Measurements from ENCODE around the gene THBS2.

DNA sequence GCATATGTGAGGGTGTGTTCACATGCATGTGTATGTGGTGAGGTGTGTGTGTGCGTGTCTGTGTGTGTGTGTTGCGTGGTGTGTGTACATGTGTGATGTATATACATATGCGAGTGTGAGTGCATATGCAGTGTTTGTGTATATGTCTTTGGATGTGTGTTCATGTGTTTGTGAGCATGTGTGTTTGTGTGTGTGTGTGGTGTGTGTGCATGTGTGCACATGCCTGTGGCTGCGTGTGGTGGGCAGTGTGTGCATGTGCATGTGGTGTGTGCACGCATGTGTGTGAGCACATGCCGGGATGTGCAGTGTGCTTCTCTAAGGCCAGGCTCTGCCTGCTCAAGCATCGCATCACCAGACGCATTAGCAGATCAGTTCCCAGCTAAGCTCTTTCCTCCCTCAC, 5.7 kb downstream of the THBS2 start:
- TF ChIP-seq POLR2AphosphoS5 (IDR thresholded peaks at IDR 0.05; ENCODE audit: low read depth) (no peak), SPI1 (IDR thresholded peaks at IDR 0.05; ENCODE audit: borderline replicate concordance, low read depth) (no peak)
- TF ChIP-seq, protein P1, sequence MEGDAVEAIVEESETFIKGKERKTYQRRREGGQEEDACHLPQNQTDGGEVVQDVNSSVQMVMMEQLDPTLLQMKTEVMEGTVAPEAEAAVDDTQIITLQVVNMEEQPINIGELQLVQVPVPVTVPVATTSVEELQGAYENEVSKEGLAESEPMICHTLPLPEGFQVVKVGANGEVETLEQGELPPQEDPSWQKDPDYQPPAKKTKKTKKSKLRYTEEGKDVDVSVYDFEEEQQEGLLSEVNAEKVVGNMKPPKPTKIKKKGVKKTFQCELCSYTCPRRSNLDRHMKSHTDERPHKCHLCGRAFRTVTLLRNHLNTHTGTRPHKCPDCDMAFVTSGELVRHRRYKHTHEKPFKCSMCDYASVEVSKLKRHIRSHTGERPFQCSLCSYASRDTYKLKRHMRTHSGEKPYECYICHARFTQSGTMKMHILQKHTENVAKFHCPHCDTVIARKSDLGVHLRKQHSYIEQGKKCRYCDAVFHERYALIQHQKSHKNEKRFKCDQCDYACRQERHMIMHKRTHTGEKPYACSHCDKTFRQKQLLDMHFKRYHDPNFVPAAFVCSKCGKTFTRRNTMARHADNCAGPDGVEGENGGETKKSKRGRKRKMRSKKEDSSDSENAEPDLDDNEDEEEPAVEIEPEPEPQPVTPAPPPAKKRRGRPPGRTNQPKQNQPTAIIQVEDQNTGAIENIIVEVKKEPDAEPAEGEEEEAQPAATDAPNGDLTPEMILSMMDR (IDR thresholded peaks at IDR 0.05; ENCODE audit: insufficient read depth, low read length) = no peak
- TF ChIP-seq, protein P2, sequence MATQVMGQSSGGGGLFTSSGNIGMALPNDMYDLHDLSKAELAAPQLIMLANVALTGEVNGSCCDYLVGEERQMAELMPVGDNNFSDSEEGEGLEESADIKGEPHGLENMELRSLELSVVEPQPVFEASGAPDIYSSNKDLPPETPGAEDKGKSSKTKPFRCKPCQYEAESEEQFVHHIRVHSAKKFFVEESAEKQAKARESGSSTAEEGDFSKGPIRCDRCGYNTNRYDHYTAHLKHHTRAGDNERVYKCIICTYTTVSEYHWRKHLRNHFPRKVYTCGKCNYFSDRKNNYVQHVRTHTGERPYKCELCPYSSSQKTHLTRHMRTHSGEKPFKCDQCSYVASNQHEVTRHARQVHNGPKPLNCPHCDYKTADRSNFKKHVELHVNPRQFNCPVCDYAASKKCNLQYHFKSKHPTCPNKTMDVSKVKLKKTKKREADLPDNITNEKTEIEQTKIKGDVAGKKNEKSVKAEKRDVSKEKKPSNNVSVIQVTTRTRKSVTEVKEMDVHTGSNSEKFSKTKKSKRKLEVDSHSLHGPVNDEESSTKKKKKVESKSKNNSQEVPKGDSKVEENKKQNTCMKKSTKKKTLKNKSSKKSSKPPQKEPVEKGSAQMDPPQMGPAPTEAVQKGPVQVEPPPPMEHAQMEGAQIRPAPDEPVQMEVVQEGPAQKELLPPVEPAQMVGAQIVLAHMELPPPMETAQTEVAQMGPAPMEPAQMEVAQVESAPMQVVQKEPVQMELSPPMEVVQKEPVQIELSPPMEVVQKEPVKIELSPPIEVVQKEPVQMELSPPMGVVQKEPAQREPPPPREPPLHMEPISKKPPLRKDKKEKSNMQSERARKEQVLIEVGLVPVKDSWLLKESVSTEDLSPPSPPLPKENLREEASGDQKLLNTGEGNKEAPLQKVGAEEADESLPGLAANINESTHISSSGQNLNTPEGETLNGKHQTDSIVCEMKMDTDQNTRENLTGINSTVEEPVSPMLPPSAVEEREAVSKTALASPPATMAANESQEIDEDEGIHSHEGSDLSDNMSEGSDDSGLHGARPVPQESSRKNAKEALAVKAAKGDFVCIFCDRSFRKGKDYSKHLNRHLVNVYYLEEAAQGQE (IDR thresholded peaks at IDR 0.05; ENCODE audit: insufficient replicate concordance, low read depth) = no peak

All from HL-60 (cell line).